NOMO-1 (cell line): Measurements from ENCODE around the gene SPRED2.

Experiments
- DNase-seq, 2 experiments: peaks; one replicate each; lab custom pipeline; 2025; ENCODE audit not compliant: unreplicated experiment in 2 of 2; lab: John Stamatoyannopoulos, UW

SPRED2 gene

GRCh38 chr2:65316072-65316471 lies 116.3 kb downstream of the SPRED2 start:
- DNase-seq = no peak

DNA sequence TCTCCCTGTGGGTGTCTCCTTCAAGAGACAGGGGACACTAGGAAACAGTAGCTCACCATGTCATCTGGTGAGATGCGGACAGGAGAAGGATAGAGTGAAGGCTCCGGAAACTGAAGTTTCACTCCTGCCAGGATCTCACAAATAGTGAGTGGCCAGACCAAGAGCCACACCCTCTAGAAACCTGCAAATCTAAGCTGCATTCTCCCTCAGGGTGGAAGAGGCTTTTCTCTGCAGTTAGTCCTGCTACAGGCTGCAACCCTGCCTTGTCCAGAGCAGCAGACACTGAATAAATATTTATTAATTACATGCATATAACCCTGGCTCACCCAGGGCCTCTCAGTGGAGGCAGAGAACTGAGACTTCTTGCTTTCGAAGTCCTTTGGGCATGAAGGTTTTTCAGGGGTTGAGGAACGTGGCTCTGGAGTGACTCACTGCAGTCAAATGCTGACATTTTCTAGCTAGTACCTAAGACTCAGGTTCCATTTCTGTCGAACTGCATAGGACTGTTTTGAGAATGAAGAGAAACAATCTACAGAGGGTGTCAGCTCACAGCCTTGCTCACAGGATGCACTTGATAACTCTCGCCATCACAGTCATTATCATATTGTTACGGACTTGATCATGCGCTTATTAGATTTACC lies 117.5 kb downstream of the SPRED2 start:
- no peak for DNase-seq

- no peak for DNase-seq
Observed at GRCh38 chr2:65313954-65314256, 118.5 kb downstream of the SPRED2 start.

- no peak for DNase-seq
Observed at GRCh38 chr2:65313126-65313953, 119.1 kb downstream of the SPRED2 start.

DNA sequence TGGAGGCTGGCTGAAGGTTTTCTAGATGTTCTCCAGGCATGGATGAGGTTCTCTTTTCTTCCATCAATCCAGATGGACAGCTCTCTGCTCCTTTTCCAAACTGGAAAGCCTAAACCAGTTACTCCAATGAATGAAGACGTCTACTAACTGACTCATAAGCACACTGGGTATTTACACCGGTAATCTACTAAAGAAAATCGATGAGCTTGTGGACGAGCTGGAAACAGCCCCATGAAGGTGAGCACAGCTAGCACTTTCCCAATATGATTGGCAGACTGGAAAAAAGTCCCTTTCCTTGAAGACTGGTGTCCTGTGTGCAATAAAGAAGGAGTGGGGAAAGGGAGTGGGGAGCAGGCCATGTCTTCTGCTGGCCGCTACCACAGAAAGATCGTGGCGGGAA lies 120.8 kb downstream of the SPRED2 start:
- DNase-seq = no peak

GRCh38 chr2:65311049-65311448 lies 121.3 kb downstream of the SPRED2 start:
- no peak for DNase-seq

DNA sequence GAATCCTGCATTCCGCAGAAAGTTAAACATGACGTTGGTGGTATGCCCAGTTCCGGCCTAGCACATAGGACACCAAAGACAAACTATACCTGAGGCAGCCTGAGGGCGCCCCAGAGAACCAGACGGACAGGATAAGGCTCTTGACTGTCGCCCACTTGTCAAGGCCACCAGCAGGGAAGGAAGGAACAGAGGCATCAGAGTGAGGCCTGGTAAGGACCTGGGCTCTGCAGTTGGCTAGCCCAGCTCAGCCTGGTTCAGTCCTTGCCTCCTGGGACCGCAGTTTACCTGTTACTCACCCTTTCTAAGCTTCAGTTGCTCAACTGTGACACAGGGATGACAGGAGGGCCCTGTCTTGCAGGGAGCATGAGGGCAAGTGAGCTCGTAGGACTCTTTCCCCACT lies 122.7 kb downstream of the SPRED2 start:
- no peak for DNase-seq

- no peak for DNase-seq
Observed at GRCh38 chr2:65305934-65306333, 126.5 kb downstream of the SPRED2 start.

GRCh38 chr2:65300761-65301711 lies 131.4 kb downstream of the SPRED2 start:
- peak; percentile 36 to 58 for DNase-seq

DNA sequence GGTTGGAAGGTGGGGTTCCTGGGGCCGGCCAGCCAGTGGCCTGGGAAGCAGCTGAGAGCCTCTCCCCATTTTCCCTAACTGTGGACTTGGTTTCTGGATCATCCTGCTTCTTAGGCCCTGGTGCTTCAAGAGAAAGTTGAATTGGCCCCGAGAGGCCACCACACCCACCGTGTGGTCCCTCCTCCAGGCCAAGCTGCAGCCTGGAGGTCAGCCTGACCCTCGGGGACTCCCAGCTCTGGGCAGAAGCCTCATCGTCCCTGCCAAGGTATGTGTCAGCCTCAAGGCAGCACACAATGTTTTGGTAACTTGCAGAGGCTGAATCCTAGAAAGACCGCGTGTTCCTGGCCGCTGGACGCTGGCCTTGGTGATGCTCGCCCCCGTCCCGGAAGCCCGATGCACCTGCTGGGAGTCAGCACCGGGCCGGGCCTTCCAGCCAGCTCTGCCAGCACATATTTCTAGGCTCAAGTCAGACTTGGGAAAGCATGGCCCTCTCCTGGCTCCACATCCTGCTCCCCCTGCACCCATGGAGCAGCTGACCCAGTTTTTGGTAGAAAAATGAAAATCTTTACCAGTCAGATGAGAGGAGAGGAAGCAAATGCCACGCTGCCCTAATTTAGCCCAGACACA lies 132.2 kb downstream of the SPRED2 start:
- DNase-seq = no peak

GRCh38 chr2:65299246-65299645 lies 133.2 kb downstream of the SPRED2 start:
- no peak for DNase-seq

GRCh38 chr2:65298089-65298488 lies 134.3 kb downstream of the SPRED2 start:
- DNase-seq = no peak

DNA sequence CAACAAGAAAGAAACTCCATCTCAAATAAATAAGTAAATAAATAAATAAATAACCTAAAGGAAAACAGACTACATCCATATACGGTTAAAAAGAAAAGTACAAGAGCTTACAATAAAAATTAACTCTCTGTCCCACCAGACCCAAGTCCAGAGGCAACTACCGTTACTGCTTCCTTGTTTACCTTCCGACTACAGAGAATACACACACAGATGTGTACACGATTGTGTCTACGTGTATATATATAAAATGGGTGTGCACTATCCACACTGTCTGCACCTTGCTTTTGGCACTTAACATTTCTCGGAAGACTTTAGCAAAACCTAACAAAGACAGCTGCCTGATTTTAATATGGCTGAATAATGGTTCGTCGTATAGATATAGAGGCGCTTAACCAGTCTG lies 134.9 kb downstream of the SPRED2 start:
- DNase-seq = no peak

DNA sequence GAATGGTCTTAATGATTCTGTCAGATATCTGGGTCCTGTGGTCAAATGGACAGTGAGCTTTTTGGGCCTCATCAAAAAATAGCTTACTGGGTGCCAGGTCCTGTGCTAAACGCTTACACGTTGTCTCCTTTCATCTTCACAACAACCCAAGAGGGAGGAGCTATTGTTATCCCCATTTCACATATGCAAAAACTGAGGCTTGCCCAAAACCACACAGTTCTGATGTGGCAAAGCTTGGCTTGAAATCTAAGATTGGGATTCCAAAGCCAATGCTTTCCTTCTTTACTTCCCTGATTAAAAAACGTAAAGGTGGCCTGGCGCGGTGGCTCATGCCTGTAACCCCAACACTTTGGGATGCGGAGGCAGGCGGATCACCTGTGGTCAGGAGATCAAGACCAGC lies 135.4 kb downstream of the SPRED2 start:
- no peak for DNase-seq

GRCh38 chr2:65294701-65295100 lies 137.7 kb downstream of the SPRED2 start:
- no peak for DNase-seq

DNA sequence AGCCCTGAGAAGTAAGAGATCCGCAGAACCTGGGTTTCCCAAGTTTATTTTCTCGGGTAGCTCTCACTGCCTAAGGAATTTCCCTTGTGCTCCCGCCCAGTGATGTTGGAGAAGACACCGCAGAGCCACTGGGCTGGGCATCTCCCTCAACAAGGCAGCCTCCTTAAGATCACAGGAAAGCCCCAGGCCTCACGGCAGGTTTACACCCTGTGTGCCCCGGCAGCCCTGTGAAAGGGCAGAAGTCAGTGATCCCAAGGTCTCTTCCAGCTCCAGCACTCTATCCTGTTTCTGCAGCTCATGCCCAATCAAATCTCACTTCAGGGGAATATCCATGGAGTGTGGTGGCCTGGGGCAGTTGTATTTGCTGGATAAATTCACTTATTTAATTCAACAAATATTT lies 138.3 kb downstream of the SPRED2 start:
- no peak for DNase-seq

DNA sequence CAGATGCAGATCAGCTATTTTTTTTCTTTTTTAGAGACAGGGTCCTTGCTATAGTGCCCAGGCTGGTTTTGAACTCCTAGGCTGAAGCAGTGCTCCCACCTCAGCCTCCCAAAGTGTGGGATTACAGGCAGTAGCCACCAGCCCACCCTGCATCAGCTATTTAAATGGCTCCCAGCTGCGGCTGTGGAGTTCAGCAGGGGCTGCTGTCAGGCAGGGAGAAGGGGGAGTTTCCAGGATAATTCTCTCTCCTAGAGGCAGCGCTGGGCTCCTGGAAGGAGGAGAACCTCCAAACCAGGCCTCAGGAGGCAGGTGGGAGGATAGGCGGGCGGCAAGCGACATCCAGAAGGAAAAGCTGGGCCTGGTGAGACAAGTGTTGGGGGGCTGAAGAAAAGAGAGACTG lies 139.0 kb downstream of the SPRED2 start:
- no peak for DNase-seq

- no peak for DNase-seq
Observed at GRCh38 chr2:65292461-65293011, 139.9 kb downstream of the SPRED2 start.

DNA sequence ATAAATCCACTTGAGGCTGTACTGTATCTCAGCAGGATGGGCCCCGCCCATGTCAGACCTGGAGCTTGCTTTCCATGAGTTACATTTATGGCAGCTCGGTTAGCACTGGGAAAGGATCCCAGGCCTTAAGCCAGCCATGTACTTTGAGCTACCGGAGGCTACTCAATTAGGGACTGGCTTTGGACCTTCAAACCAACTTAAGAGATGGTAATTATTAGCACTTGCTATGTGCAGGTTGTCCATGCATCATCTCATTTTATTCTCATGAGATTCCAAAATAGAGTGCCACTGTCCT lies 140.3 kb downstream of the SPRED2 start:
- no peak for DNase-seq

GRCh38 chr2:65291216-65292105 lies 140.9 kb downstream of the SPRED2 start:
- peak; percentile 17 to 80 for DNase-seq
